ACC112 (cell line): ENCODE measurements around the gene SUN1.

Source experiments
- H2AFZ ChIP-seq: fragments of 200-600 bp; sonication (generic); one replicate; pipeline ENCODE4 v1.6.0; 2017; ENCODE audit warnings: antibody characterized with exemption, low read length; ENCODE audit not compliant: unreplicated experiment
- H3K27ac ChIP-seq: fragments of 200-600 bp; sonication (generic); 2 replicates; pipeline ENCODE4 v1.5.1; 2014; ENCODE audit warnings: low read depth, mild to moderate bottlenecking, antibody characterized with exemption, low read length, moderate library complexity
- H3K27me3 ChIP-seq: fragments of 200-600 bp; sonication (generic); 2 replicates; pipeline ENCODE4 v1.6.1; 2014; ENCODE audit warnings: mild to moderate bottlenecking, antibody characterized with exemption, low read length, moderate library complexity, mixed read lengths; ENCODE audit not compliant: insufficient read depth
- H3K36me3 ChIP-seq: fragments of 200-600 bp; sonication (generic); 2 replicates; pipeline ENCODE4 v1.6.1; 2016; ENCODE audit warnings: mild to moderate bottlenecking, antibody characterized with exemption, low read length, moderate library complexity, mixed read lengths; ENCODE audit not compliant: insufficient read depth
- H3K4me1 ChIP-seq: fragments of 200-600 bp; sonication (generic); one replicate; pipeline ENCODE4 v1.6.1; 2016; ENCODE audit warnings: low read length, mixed read lengths; ENCODE audit not compliant: insufficient read depth, unreplicated experiment, control insufficient read depth
- H3K4me3 ChIP-seq: fragments of 200-600 bp; sonication (generic); 2 replicates; pipeline ENCODE4 v1.5.1; 2014; ENCODE audit warnings: mild to moderate bottlenecking, low read depth, low read length
- H3K79me2 ChIP-seq: fragments of 200-600 bp; sonication (generic); one replicate; pipeline ENCODE4 v1.6.0; 2016; ENCODE audit warnings: low read length; ENCODE audit not compliant: control insufficient read depth, unreplicated experiment, insufficient read depth

SUN1 gene

GRCh38 chr7:805261-805660, 27.0 kb upstream of the SUN1 start:
- Histone ChIP-seq H3K27me3 (no peaks in the 10 kb centered on the region), H3K79me2 (no peaks in the 10 kb centered on the region), H3K4me1 (no peaks in the 10 kb centered on the region), H3K4me3 (no peak overlapping the region), H3K36me3 (no peaks in the 10 kb centered on the region), H2AFZ (no peak overlapping the region), H3K27ac (no peak overlapping the region)

DNA sequence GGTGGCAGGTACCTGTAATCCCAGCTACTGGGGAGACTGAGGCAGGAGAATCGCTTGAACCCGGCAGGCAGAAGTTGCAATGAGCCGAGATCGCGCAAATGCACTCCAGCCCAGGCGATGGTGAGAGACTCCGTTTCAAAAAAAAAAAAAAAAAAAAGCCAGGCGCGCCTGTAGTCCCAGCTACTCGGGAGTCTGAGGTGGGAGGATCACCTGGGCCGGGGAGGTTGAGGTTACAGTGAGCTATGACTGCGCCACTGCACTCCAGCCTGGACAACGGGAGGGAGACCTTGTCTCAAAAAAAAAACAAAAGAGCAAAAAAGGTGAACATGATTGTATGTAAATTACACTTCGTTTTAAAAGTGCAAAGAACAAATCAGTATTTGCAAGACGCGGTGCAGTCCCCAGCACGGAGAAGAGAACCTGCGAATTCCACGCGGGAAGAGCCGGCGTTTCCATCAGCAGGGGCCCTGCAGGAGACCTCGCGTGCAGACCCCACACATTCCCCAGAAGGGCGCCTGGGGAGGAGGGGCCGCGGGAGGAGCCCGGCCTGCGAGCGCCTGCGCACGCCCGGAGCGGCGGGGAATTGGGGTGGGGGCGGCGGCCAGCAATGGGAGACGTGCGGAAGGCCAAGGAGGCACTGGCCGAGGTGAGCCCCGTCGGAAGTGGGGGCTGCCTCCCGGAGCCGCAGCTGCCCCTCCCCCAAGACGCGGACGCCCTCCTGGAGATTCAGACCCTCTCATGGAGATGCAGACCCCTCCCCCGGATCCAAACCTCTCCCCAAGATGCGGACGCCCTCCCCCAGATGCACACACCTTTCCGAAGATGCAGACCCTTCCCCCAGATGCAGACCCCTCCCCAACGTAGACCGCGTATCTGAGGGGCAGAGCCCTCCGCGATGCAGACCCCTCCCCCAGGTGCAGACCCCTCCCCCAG, 16.7 kb upstream of the SUN1 start:
- Histone ChIP-seq H2AFZ (no peak overlapping the region), H3K4me1 (peaks cover 29% of the 10 kb centered on the region), H3K79me2 (peaks cover 39% of the 10 kb centered on the region), H3K36me3 (no peaks in the 10 kb centered on the region), H3K4me3 (peak overlapping the region; percentile 73), H3K27ac (no peak overlapping the region), H3K27me3 (no peaks in the 10 kb centered on the region)

GRCh38 chr7:816300-816750, 16.0 kb upstream of the SUN1 start:
- Histone ChIP-seq H3K27ac (no peak overlapping the region), H3K4me1 (peaks cover 34% of the 10 kb centered on the region), H2AFZ (no peak overlapping the region), H3K36me3 (no peaks in the 10 kb centered on the region), H3K27me3 (no peaks in the 10 kb centered on the region), H3K79me2 (peaks cover 45% of the 10 kb centered on the region), H3K4me3 (peak overlapping the region; percentile 88)

GRCh38 chr7:816751-817671, 15.3 kb upstream of the SUN1 start:
- Histone ChIP-seq H3K27ac (no peak overlapping the region; the same call in 1 of the 2 replicates), H3K79me2 (peaks cover 52% of the 10 kb centered on the region), H2AFZ (no peak overlapping the region)

GRCh38 chr7:818031-818699, 14.1 kb upstream of the SUN1 start:
- peaks cover 27% of the 10 kb centered on the region for H3K4me1 ChIP-seq
- peak overlapping the region; percentile 88 for H3K4me3 ChIP-seq
- no peak overlapping the region for H3K27ac ChIP-seq

More at GRCh38 chr7:816751-817671, 15.3 kb upstream of the SUN1 start:
- Histone ChIP-seq H3K27me3 (no peaks in the 10 kb centered on the region), H3K4me3 (peak overlapping the region; percentile 88), H3K4me1 (peaks cover 33% of the 10 kb centered on the region), H3K36me3 (no peaks in the 10 kb centered on the region)

GRCh38 chr7:820341-820740, 11.9 kb upstream of the SUN1 start:
- no peak overlapping the region for H3K4me3 ChIP-seq
- H3K27me3 ChIP-seq = no peaks in the 10 kb centered on the region
- no peak overlapping the region for H3K27ac ChIP-seq
- H3K79me2 ChIP-seq = peaks cover 81% of the 10 kb centered on the region
- H2AFZ ChIP-seq = no peak overlapping the region
- H3K36me3 ChIP-seq = no peaks in the 10 kb centered on the region
- peaks cover 24% of the 10 kb centered on the region for H3K4me1 ChIP-seq

More at GRCh38 chr7:818031-818699, 14.1 kb upstream of the SUN1 start:
- Histone ChIP-seq H3K27me3 (no peaks in the 10 kb centered on the region), H3K36me3 (no peaks in the 10 kb centered on the region), H2AFZ (no peak overlapping the region), H3K79me2 (peaks cover 63% of the 10 kb centered on the region)

DNA sequence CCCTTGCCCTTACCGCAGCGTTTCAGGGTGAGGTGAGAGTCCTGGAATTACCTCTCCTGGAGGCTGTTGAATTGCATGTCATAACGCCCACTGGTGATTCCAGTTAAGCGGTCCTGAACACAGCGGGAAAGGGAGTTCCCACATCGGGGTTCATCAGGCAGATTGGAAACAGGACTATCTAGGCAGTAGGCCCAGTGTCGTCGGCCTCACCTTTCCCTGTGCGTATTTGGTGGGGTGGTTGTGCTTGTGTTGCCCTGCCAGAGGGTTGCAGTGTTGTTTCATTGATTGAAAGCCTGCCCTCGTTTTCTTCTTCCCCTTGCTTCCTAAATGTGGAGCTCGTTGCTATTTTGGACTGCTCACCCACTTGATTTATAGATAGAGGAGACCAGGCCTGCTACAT, 10.6 kb upstream of the SUN1 start:
- Histone ChIP-seq H3K4me1 (peaks cover 36% of the 10 kb centered on the region), H3K79me2 (peaks cover 93% of the 10 kb centered on the region), H3K36me3 (no peaks in the 10 kb centered on the region), H3K27ac (no peak overlapping the region), H2AFZ (no peak overlapping the region), H3K27me3 (no peaks in the 10 kb centered on the region), H3K4me3 (no peak overlapping the region)

- Histone ChIP-seq H3K4me3 (no peak overlapping the region), H3K36me3 (no peaks in the 10 kb centered on the region), H3K4me1 (peaks cover 33% of the 10 kb centered on the region), H3K79me2 (peaks cover 88% of the 10 kb centered on the region), H3K27ac (no peak overlapping the region), H3K27me3 (no peaks in the 10 kb centered on the region), H2AFZ (no peak overlapping the region)
These were observed 9.5 kb upstream of the SUN1 start for GRCh38 chr7:822692-823276.

DNA sequence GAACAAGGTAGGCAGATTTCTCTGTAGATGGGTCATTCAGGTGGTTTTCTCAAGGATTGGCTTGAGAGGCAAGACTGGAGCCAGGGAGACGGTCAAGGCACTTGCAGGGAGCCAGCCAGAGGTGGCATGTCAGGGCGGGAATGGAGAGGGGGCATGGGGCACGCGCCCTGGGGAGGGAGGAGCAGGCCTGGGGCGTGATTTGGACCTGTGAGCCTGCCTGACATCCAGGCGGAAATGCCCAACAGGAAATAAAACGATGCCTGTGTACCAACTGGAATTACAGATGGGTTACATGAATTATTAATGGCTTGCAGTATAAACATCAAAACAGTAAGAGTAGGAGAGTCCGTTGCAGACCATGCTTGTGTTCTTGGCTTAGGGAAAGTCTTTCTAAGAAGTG, 8.6 kb upstream of the SUN1 start:
- Histone ChIP-seq H3K4me3 (no peak overlapping the region), H3K36me3 (no peaks in the 10 kb centered on the region), H3K4me1 (peaks cover 26% of the 10 kb centered on the region), H2AFZ (no peak overlapping the region), H3K27ac (peak overlapping the region; percentile 92; the same call in 1 of the 2 replicates), H3K27me3 (no peaks in the 10 kb centered on the region), H3K79me2 (peaks cover 84% of the 10 kb centered on the region)

DNA sequence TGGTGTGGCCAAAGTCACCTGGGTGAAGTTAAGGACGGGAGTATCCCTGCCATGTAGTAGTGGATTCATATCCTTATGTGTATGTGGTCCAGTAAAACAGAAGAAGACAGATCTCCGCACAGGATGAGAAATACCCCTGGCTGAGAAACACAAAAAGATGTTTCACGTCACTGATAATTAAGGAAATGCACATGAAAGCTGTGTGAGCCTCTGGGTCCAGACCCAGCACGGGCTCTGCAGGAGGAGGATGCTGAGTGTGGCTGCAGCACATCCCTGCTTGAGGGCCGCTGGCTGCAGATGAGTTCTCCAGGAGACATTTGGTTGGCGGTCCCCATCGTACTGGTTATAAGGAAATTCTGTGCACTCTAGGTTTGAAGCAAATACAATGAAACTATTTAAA, 8.2 kb upstream of the SUN1 start:
- H3K4me1 ChIP-seq = peaks cover 25% of the 10 kb centered on the region
- H3K4me3 ChIP-seq = peak overlapping the region; percentile 70
- H3K27ac ChIP-seq = peak overlapping the region; percentile 92
- no peaks in the 10 kb centered on the region for H3K27me3 ChIP-seq
- no peaks in the 10 kb centered on the region for H3K36me3 ChIP-seq
- H2AFZ ChIP-seq = no peak overlapping the region
- peaks cover 84% of the 10 kb centered on the region for H3K79me2 ChIP-seq
